IMR-90 (cell line): ENCODE measurements around the gene ADAMTSL2. TPM values are rescaled to one million over a fixed set of nuclear protein-coding genes. Genes with fewer than 3 reads are reported as not detected.

Source experiments
- ATAC-seq: fragments of 200-7000 bp; cut with Tn5 transposase; 2 replicates; pipeline ENCODE4 v1.9.1; 2020; ENCODE audit warnings: low read depth, mild to moderate bottlenecking, moderate library complexity
- BruUV-seq: library from RNA; stranded (reverse); fragments of 400-500 nt; replicated peaks from 2 replicates; lab custom pipeline; 2021; lab: Mats Ljungman, UMichigan
- CTCF ChIA-PET: fragments of 300-600 bp; formaldehyde crosslinking; extraction: SDS; loops from one replicate; lab custom pipeline; 2021; ENCODE audit warnings: antibody characterized with exemption; lab: Yijun Ruan, JAX
- POLR2A ChIA-PET: fragments of 300-600 bp; sonication (Branson Sonifier 250); formaldehyde crosslinking; loops from one replicate; lab custom pipeline; 2022; ENCODE audit warnings: antibody characterized with exemption; ENCODE audit not compliant: unreplicated experiment; lab: Charles Lee
- DNase-seq: peaks from one replicate; pipeline ENCODE4 v3.0.0; 2013
- H2AFZ ChIP-seq: replicated peaks from 2 replicates; pipeline ENCODE3; 2013; ENCODE audit warnings: low read length, mild to moderate bottlenecking; ENCODE audit not compliant: poor library complexity
- H2AK5ac ChIP-seq: 2 replicates; pipeline ENCODE4 v1.6.1; 2013; ENCODE audit warnings: low read depth, low read length, inconsistent platforms
- H2AK9ac ChIP-seq: replicated peaks from 2 replicates; pipeline ENCODE3; 2013; ENCODE audit warnings: mild to moderate bottlenecking, low read depth, low read length, moderate library complexity; ENCODE audit not compliant: poor library complexity
- H2BK120ac ChIP-seq: 2 replicates; pipeline ENCODE4 v1.6.1; 2013; ENCODE audit warnings: low read depth, low read length, inconsistent platforms
- H2BK15ac ChIP-seq: 3 replicates; pipeline ENCODE4 v1.6.1; 2013; ENCODE audit warnings: low read depth, low read length, inconsistent platforms
- H2BK20ac ChIP-seq: 2 replicates; pipeline ENCODE4 v1.6.1; 2013; ENCODE audit warnings: low read depth, mild to moderate bottlenecking, inconsistent platforms, low read length, moderate library complexity
- H2BK5ac ChIP-seq: 2 replicates; pipeline ENCODE4 v1.6.1; 2013; ENCODE audit warnings: mild to moderate bottlenecking, low read depth, low read length, inconsistent platforms; ENCODE audit not compliant: poor library complexity, severe bottlenecking
- H3K14ac ChIP-seq: replicated peaks from 2 replicates; pipeline ENCODE4 v1.6.1; 2013; ENCODE audit warnings: low read depth, low read length, inconsistent platforms
- H3K18ac ChIP-seq: 2 replicates; pipeline ENCODE4 v1.6.1; 2013; ENCODE audit warnings: low read depth, low read length, control low read depth
- H3K23ac ChIP-seq: 2 replicates; pipeline ENCODE4 v1.6.1; 2013; ENCODE audit warnings: low read depth, low read length, inconsistent platforms
- H3K27ac ChIP-seq: 2 replicates; pipeline ENCODE4 v1.5.1; 2013; ENCODE audit warnings: mild to moderate bottlenecking, control low read depth, low read length; ENCODE audit not compliant: insufficient read depth
- H3K27me3 ChIP-seq: 2 replicates; pipeline ENCODE4 v1.6.1; 2013; ENCODE audit warnings: low read length; ENCODE audit not compliant: control insufficient read depth, insufficient read depth
- H3K36me3 ChIP-seq: 2 replicates; pipeline ENCODE4 v1.6.1; 2013; ENCODE audit warnings: low read length, mixed read lengths; ENCODE audit not compliant: control insufficient read depth, insufficient read depth
- H3K4ac ChIP-seq: 2 replicates; pipeline ENCODE4 v1.6.1; 2013; ENCODE audit warnings: low read depth, low read length, inconsistent platforms
- H3K4me1 ChIP-seq: 2 replicates; pipeline ENCODE4 v1.6.1; 2013; ENCODE audit warnings: low read length, mixed read lengths; ENCODE audit not compliant: control insufficient read depth, insufficient read depth
- H3K4me2 ChIP-seq: 2 replicates; pipeline ENCODE4 v1.6.1; 2013; ENCODE audit warnings: low read depth, mild to moderate bottlenecking, control low read depth, low read length, moderate library complexity
- H3K4me3 ChIP-seq: 2 replicates; pipeline ENCODE4 v1.5.1; 2013; ENCODE audit warnings: low read depth, mild to moderate bottlenecking, control low read depth, low read length, moderate library complexity; ENCODE audit not compliant: insufficient read depth
- H3K56ac ChIP-seq: 2 replicates; pipeline ENCODE4 v1.6.1; 2013; ENCODE audit warnings: low read length, inconsistent platforms; ENCODE audit not compliant: insufficient read depth; ENCODE audit errors: extremely low read depth
- H3K79me1 ChIP-seq, 2 experiments: 2 replicates each; pipeline ENCODE4 v1.6.1; 2013; ENCODE audit warnings: low read length in 2 of 2, inconsistent platforms in 1 of 2, low read depth in 1 of 2
- H3K9ac ChIP-seq: 2 replicates; pipeline ENCODE4 v1.6.1; 2013; ENCODE audit warnings: low read depth, low read length, control low read depth
- H3K9me1 ChIP-seq: 2 replicates; pipeline ENCODE4 v1.6.1; 2013; ENCODE audit warnings: low read length, inconsistent platforms; ENCODE audit not compliant: insufficient read depth
- H3K9me3 ChIP-seq: 2 replicates; pipeline ENCODE4 v1.6.1; 2013; ENCODE audit warnings: low read length; ENCODE audit not compliant: control insufficient read depth, insufficient read depth
- H4K20me1 ChIP-seq: 2 replicates; pipeline ENCODE4 v1.6.1; 2013; ENCODE audit warnings: low read length, inconsistent platforms; ENCODE audit not compliant: insufficient read depth
- H4K5ac ChIP-seq: 2 replicates; pipeline ENCODE4 v1.6.1; 2013; ENCODE audit warnings: mild to moderate bottlenecking, low read depth, low read length, control low read depth
- H4K8ac ChIP-seq, 2 experiments: 2 replicates each; pipeline ENCODE4 v1.6.1; 2013; ENCODE audit warnings: low read depth in 2 of 2, low read length in 2 of 2, control low read depth in 1 of 2, inconsistent platforms in 1 of 2
- H4K91ac ChIP-seq: 2 replicates; pipeline ENCODE4 v1.6.1; 2013; ENCODE audit warnings: low read depth, low read length, inconsistent platforms; ENCODE audit not compliant: insufficient read depth
- BHLHE40 ChIP-seq: fragments of 150-350 bp; IDR thresholded peaks from 2 replicates; pipeline ENCODE4 v1.6.1; 2016; ENCODE audit warnings: mild to moderate bottlenecking, low read depth, low read length
- CHD1 ChIP-seq: IDR thresholded peaks from 2 replicates; pipeline ENCODE4 v1.6.1; 2012; ENCODE audit warnings: low read depth, low read length, improper control_type of control experiment
- MXI1 ChIP-seq: IDR thresholded peaks from 2 replicates; pipeline ENCODE4 v1.6.1; 2012; ENCODE audit warnings: low read depth, mild to moderate bottlenecking, low read length, moderate library complexity, borderline replicate concordance
- NFE2L2 ChIP-seq: fragments of 150-350 bp; IDR thresholded peaks from 2 replicates; pipeline ENCODE4 v1.6.1; 2016; ENCODE audit warnings: low read depth, mild to moderate bottlenecking, low read length
- SMC3 ChIP-seq: fragments of 150-350 bp; IDR thresholded peaks from 2 replicates; pipeline ENCODE4 v1.6.1; 2016; ENCODE audit warnings: low read depth, mild to moderate bottlenecking, antibody characterized with exemption, low read length, moderate library complexity
- WGBS, 2 experiments: methylation state at CpG; one replicate each; pipeline versions ENCODE4 v1.1.5 to v1.1.7; 2013; ENCODE audit warnings: missing lambda C conversion rate in 2 of 2; ENCODE audit not compliant: insufficient read length in 1 of 2; ENCODE audit errors: extremely low coverage in 2 of 2; 5-methylcytosine and 5-hydroxymethylcytosine counted together
- dilution Hi-C: fragments of 300-500 bp; cut with HindIII; formaldehyde crosslinking; loops from one replicate; pipeline ENCODE4 v1.14.3; 2018; ENCODE audit warnings: low sequenced_read_pairs; ENCODE audit not compliant: unreplicated experiment
- in situ Hi-C: fragments of 300-500 bp; cut with MboI; formaldehyde crosslinking; loops from 3 replicates; pipeline ENCODE4 v1.14.3; 2019; ENCODE audit warnings: low sequenced_read_pairs, inconsistent platforms, mixed read lengths
- intact Hi-C: fragments of 100-400 bp; cut with micrococcal nuclease; formaldehyde crosslinking; loops from 2 replicates; pipeline ENCODE4 v1.10.0; 2022
- polyA plus RNA-seq, 3 experiments: library from polyadenylated mRNA; depleted of rRNA; stranded (reverse); fragments of >200 nt; gene quantifications; 2 replicates each; pipeline ENCODE4 v1.2.3, GENCODE V29; 2012; ENCODE audit warnings: low replicate concordance in 1 of 3
- total RNA-seq: library from RNA; depleted of rRNA; stranded (reverse); fragments of >200 nt; gene quantifications from 2 replicates; pipeline ENCODE4 v1.2.3, GENCODE V29; 2012
- TF ChIP-seq, protein P1 (sequence below): conservative IDR thresholded peaks from 2 replicates; pipeline ENCODE4 v1.5.1; 2012; ENCODE audit warnings: mild to moderate bottlenecking, low read depth, low read length, improper control_type of control experiment

The ADAMTSL2 gene
- total and polyA plus RNA-seq, 2 of the 4 experiments (the other 2 are of a cell fraction), result not detected

- H2BK120ac ChIP-seq, result no peak overlapping the region
- no peak overlapping the region for H4K5ac ChIP-seq
- ATAC-seq (no peak), DNase-seq (no peak)
- no peaks in the 10 kb centered on the region for H3K79me1 ChIP-seq
- in situ Hi-C loops, result no loop called here
- H2BK15ac ChIP-seq, result no peak overlapping the region
- H2AK5ac ChIP-seq, result no peak overlapping the region
- H2AK9ac ChIP-seq, result no peak overlapping the region
- H3K4ac ChIP-seq, result no peak overlapping the region
- H2BK5ac ChIP-seq, result no peak overlapping the region
- H3K14ac ChIP-seq, result no peak overlapping the region
- no peak overlapping the region for H3K9ac ChIP-seq
- POLR2A ChIA-PET, result no interaction called here
- H3K27me3 ChIP-seq, result peaks cover 36% of the 10 kb centered on the region
- H4K91ac ChIP-seq, result no peak overlapping the region
- peaks cover 4% of the 10 kb centered on the region; the same call in 1 of the 2 replicates for H3K4me1 ChIP-seq
- no peaks in the 10 kb centered on the region for H4K20me1 ChIP-seq
- no peak overlapping the region for H3K4me3 ChIP-seq
- 53% methylated on average over 3 of the region's 28 CpGs; no CpG with 5 or more reads in 1 of the 2 experiments for WGBS, 2 experiments
- no peak overlapping the region for H4K8ac ChIP-seq
- H3K18ac ChIP-seq, result no peak overlapping the region
- CTCF ChIA-PET, result interaction anchor here (0.6 to 0.7 kb wide), 3 partner anchors 9 to 117 kb away, joined by 3 read pairs; no protein-coding TSS in a partner anchor
- dilution Hi-C loops, result no loop called here
- H3K23ac ChIP-seq, result no peak overlapping the region
- no peak overlapping the region for H2AFZ ChIP-seq
- TF ChIP-seq BHLHE40 (no peak), MXI1 (no peak), NFE2L2 (no peak), SMC3 (no peak), CHD1 (no peak)
- TF ChIP-seq, protein P1, sequence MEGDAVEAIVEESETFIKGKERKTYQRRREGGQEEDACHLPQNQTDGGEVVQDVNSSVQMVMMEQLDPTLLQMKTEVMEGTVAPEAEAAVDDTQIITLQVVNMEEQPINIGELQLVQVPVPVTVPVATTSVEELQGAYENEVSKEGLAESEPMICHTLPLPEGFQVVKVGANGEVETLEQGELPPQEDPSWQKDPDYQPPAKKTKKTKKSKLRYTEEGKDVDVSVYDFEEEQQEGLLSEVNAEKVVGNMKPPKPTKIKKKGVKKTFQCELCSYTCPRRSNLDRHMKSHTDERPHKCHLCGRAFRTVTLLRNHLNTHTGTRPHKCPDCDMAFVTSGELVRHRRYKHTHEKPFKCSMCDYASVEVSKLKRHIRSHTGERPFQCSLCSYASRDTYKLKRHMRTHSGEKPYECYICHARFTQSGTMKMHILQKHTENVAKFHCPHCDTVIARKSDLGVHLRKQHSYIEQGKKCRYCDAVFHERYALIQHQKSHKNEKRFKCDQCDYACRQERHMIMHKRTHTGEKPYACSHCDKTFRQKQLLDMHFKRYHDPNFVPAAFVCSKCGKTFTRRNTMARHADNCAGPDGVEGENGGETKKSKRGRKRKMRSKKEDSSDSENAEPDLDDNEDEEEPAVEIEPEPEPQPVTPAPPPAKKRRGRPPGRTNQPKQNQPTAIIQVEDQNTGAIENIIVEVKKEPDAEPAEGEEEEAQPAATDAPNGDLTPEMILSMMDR, result no peak
- no peak overlapping the region for H2BK20ac ChIP-seq
- intact Hi-C loops, result no loop called here
- no peaks in the 10 kb centered on the region for H3K9me1 ChIP-seq
- peaks cover 2% of the 10 kb centered on the region; the same call in 1 of the 2 replicates for H3K9me3 ChIP-seq
- H3K27ac ChIP-seq, result no peak overlapping the region
- no peaks in the 10 kb centered on the region for H3K36me3 ChIP-seq
- H3K4me2 ChIP-seq, result no peak overlapping the region
- BruUV-seq, result no TSS peak
- H3K56ac ChIP-seq, result no peak overlapping the region
Observed at GRCh38 chr9:133584559-133585476, 50.3 kb downstream of the ADAMTSL2 start.
